Liver (tissue), 3 donors: ENCODE measurements around the gene LEKR1.

ENCODE experiments used
- ATF3 ChIP-seq: IDR thresholded peaks from 2 replicates; pipeline ENCODE4 v1.6.1; 2016; ENCODE audit warnings: antibody characterized with exemption
- CTCF ChIP-seq: fragments of 150-350 bp; IDR thresholded peaks from 2 replicates; pipeline ENCODE4 v1.5.1; 2017; ENCODE audit warnings: improper control_type of control experiment, low read depth, low read length; ENCODE audit not compliant: missing input control
- EGR1 ChIP-seq, 2 donors: IDR thresholded peaks; 2 replicates each; pipeline ENCODE4 v1.6.1; 2016 to 2018; ENCODE audit warnings: antibody characterized with exemption in 2 of 2, low read depth in 2 of 2
- FOXA1 ChIP-seq: IDR thresholded peaks from 2 replicates; pipeline ENCODE4 v1.6.1; 2016; ENCODE audit warnings: antibody characterized with exemption
- GABPA ChIP-seq, 2 donors: IDR thresholded peaks in 1 of 2; conservative IDR thresholded peaks in 1 of 2; 2 replicates each; pipeline ENCODE4 v1.6.1; 2016; ENCODE audit warnings: antibody characterized with exemption in 2 of 2, mild to moderate bottlenecking in 1 of 2, moderate library complexity in 1 of 2
- HNF4G ChIP-seq: IDR thresholded peaks from 2 replicates; pipeline ENCODE4 v1.6.1; 2016; ENCODE audit warnings: antibody characterized with exemption
- JUND ChIP-seq, 2 donors: IDR thresholded peaks; 2 replicates each; pipeline ENCODE4 v1.6.1; 2016; ENCODE audit warnings: antibody characterized with exemption in 2 of 2
- MAX ChIP-seq: IDR thresholded peaks from 2 replicates; pipeline ENCODE4 v1.6.1; 2016; ENCODE audit warnings: antibody characterized with exemption
- RAD21 ChIP-seq, 2 donors: IDR thresholded peaks; 2 replicates each; pipeline ENCODE4 v1.6.1; 2016; ENCODE audit warnings: antibody characterized with exemption in 2 of 2, mild to moderate bottlenecking in 2 of 2
- REST ChIP-seq: IDR thresholded peaks from 2 replicates; pipeline ENCODE4 v1.6.1; 2016; ENCODE audit warnings: antibody characterized with exemption, mild to moderate bottlenecking
- SP1 ChIP-seq: IDR thresholded peaks from 2 replicates; pipeline ENCODE4 v1.6.1; 2018; ENCODE audit warnings: antibody characterized with exemption, mild to moderate bottlenecking
- TAF1 ChIP-seq: conservative IDR thresholded peaks from 2 replicates; pipeline ENCODE4 v1.6.1; 2016; ENCODE audit warnings: antibody characterized with exemption, mild to moderate bottlenecking
- YY1 ChIP-seq: IDR thresholded peaks from 2 replicates; pipeline ENCODE4 v1.6.1; 2016; ENCODE audit warnings: antibody characterized with exemption, mild to moderate bottlenecking
- ZBTB33 ChIP-seq: IDR thresholded peaks from 2 replicates; pipeline ENCODE4 v1.6.1; 2016; ENCODE audit warnings: antibody characterized with exemption
- donor health status: healthy.
- donor health status: healthy.

GRCh38 chr3:156819842-156820691 lies 6.1 kb upstream of the LEKR1 start:
- TF ChIP-seq JUND (IDR thresholded peaks at IDR 0.05), result no peak
- no peak for TF ChIP-seq CTCF
- no peak for TF ChIP-seq RAD21 (IDR thresholded peaks at IDR 0.05)
- no peak for TF ChIP-seq TAF1
- TF ChIP-seq SP1, result no peak
- TF ChIP-seq YY1, result no peak
- no peak for TF ChIP-seq ATF3
- TF ChIP-seq ZBTB33, result no peak
- no peak for TF ChIP-seq GABPA (IDR thresholded peaks at IDR 0.05 in 1 of 2, conservative IDR thresholded peaks at IDR 0.05 in 1 of 2)
- TF ChIP-seq FOXA1, result no peak
- no peak for TF ChIP-seq REST
- TF ChIP-seq HNF4G, result no peak
- no peak for TF ChIP-seq EGR1 (IDR thresholded peaks at IDR 0.05; ENCODE audit: low read depth in 2 of 2)
- TF ChIP-seq MAX, result no peak
